Fibroblast of skin of abdomen (primary cell): Measurements from ENCODE around the gene PDE8A. TPM values are rescaled to one million over a fixed set of nuclear protein-coding genes. Genes with fewer than 3 reads are reported as not detected.

Source experiments
- DNase-seq: peaks from one replicate; pipeline ENCODE4 v3.0.0-alpha.2; 2013
- polyA plus RNA-seq, 2 experiments: library from polyadenylated mRNA; unstranded; fragments of 120-200 nt; gene quantifications; one replicate each; pipeline ENCODE4 v1.2.1, GENCODE V29; 2013; ENCODE audit not compliant: insufficient read length in 2 of 2

Gene PDE8A, protein sequence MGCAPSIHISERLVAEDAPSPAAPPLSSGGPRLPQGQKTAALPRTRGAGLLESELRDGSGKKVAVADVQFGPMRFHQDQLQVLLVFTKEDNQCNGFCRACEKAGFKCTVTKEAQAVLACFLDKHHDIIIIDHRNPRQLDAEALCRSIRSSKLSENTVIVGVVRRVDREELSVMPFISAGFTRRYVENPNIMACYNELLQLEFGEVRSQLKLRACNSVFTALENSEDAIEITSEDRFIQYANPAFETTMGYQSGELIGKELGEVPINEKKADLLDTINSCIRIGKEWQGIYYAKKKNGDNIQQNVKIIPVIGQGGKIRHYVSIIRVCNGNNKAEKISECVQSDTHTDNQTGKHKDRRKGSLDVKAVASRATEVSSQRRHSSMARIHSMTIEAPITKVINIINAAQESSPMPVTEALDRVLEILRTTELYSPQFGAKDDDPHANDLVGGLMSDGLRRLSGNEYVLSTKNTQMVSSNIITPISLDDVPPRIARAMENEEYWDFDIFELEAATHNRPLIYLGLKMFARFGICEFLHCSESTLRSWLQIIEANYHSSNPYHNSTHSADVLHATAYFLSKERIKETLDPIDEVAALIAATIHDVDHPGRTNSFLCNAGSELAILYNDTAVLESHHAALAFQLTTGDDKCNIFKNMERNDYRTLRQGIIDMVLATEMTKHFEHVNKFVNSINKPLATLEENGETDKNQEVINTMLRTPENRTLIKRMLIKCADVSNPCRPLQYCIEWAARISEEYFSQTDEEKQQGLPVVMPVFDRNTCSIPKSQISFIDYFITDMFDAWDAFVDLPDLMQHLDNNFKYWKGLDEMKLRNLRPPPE
- polyA plus RNA-seq (2013, experiment 1 of 2; ENCODE audit: insufficient read length), result 17.1 TPM
- 16.7 TPM for polyA plus RNA-seq (2013, experiment 2 of 2; ENCODE audit: insufficient read length)

DNA sequence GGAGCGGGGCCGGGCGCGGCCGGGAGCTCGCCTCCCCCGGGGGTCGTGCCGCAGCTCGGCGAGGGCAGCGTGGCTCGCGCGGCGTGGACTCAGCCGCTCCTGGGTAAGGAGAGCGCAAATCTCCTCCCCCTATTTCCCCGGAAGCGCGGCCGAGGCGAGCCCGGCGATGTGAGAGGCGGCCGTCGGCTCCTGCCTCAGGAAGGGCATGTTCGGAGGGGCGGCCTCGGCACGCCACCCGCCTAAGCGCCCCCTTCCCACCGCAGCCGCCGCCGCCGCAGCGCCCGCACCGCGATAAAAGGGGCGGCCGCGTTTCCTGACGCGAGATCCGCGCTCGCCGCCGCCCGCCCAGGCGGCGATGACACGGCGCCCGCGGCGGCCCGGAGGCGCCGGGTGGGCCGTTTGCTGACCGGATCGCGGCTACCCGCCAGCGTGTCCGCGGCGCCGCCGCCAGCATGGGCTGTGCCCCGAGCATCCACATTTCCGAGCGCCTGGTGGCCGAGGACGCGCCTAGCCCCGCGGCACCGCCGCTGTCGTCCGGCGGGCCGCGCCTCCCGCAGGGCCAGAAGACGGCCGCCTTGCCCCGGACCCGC is at the start of gene PDE8A:
Gene PDE8A, plus strand, starts transcription at position 146 of the 590 bp plus-strand sequence. Its CDS starts 307 bp downstream, at position 453.
- peak; percentile 47 for DNase-seq

DNA sequence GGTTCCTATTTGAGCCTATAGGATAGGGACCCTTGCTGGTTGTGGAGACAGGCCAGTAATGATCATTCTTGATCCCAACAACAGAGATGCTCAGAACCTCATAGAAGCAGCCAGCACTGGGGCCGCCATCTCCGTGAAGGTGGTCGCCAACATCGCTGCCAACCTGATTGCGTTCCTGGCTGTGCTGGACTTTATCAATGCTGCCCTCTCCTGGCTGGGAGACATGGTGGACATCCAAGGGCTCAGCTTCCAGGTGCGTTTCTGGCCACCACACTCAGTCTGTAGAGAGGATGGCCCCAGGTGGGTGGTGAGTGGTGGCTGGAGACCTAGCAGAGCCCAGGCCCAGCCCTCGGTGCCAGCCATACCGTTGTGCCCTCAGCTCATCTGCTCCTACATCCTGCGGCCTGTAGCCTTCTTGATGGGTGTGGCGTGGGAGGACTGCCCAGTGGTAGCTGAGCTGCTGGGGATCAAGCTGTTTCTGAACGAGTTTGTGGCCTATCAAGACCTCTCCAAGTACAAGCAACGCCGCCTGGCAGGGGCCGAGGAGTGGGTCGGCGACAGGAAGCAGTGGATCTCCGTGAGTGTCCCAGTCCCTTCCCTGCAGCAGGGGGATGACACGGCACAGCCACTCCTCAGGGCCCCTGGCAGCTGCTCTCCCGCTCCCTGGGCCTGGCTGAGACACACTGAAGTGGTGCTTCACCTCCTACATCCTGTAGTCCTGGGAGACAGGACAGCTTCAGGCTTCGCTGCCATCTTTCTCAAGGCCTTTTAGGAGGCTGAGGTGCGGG is 46.5 kb upstream of the PDE8A start:
- no peak for DNase-seq

DNA sequence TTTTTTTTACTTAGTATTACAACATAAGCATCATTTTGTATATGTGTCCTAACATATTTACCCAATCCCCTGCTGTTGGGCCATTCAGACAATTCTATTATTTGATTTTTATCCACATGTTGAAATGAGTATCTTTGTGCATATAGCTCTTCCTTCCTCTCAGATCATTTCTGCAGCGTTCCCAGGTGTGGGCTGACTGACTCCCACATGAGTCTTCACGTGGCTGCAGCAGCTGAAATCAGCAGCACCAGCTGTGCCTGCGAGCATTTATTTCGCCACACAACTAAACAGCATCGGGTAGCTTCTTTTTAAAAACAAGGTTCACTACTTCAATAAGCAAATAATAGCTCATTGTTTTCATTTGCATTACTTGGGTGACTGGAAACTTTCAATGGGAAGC is 44.5 kb upstream of the PDE8A start:
- DNase-seq, result no peak

DNA sequence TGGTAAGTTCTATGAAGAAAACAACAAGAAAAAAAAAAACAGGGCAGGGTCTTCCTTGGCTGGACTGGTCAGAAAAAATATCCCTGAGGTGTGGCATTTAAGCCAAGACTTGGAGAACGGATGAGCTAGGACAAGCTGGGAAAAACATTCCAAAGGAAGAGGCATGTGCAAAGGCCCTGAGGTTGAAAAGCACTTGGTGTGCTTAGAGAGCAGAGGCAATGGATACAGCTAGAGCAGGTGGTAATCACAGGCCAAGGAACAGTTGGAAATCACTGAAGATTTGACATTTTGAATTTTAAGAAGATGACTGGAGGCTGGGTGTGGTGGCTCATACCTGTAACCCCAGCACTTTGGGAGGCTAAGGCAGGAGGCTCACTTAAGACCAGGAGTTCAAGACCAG is 42.9 kb upstream of the PDE8A start:
- no peak for DNase-seq

DNA sequence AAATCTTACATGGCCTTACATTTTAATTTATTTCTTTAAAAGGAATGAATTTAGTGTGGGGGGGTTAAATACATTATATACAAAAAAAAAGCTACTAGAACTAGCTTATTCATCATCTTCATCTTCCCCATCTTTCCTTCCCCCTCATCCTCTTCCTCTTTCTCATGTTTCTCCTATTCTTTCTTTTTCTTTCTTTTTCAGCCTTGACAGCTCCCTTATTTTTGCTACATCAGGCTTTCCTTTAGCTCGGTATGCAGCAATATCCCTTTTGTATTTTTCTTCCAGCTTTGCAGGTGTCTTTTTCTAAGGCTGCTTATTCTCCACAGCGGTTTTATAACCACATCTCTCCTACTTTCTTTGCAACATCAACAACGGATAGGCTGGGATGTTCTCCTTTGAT is 41.3 kb upstream of the PDE8A start:
- no peak for DNase-seq

DNA sequence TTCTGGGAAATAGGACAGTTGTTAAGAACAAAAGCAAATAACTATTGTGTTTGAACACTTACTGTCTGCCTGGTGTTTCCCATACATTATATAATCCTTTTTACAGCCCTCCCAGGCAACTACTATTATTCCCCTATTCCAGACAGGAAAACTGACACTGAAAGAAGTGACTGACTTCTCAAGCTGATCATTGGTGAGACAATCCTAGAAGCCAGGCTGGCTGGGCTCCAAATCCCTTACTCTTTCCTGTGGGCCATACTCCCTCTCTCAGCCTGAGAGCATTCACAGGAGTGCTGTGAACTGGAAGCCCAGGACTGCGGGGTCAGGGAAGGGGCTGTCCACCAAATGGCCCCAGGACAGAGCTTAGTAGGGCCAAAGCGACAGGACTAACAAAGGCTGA is 39.2 kb upstream of the PDE8A start:
- DNase-seq, result no peak

DNA sequence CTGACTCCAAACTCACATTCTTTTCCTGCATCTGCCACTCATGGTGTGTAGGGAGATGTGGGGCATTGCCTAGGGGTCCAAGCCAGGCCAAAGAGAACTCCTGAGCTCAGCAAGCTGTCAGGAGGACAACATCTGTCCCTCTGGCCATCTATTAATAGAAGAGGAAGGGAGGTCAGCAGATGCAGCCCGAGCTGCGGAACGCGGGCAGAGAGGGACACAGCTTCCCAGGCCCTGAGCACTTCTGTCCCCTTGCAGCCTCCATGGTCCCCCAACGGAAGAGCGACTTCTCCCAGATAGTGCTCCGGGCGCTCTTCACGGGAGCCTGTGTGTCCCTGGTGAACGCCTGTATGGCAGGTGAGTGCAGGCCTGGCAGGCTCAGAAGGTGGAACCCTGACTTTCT is 37.3 kb upstream of the PDE8A start:
- DNase-seq, result no peak

DNA sequence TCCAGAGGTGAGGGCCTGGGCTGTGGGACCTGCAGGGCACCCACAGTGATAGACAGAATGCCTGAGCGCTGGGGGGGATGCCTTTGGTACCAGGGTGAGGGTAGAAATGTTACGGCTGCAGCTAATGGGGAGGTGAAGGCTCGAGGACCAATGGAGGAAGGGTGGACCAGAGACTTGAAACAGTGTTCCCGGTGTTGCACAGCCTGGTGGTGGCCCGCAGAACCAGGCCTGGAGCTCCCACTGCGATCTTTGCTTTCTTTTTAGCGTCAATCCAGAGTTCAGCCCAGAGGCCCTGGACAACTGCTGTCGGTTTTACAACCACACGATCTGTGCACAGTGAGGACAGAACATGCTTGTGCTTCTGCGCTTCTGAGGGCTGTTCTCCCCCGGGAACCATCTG is 36.8 kb upstream of the PDE8A start:
- DNase-seq, result no peak

DNA sequence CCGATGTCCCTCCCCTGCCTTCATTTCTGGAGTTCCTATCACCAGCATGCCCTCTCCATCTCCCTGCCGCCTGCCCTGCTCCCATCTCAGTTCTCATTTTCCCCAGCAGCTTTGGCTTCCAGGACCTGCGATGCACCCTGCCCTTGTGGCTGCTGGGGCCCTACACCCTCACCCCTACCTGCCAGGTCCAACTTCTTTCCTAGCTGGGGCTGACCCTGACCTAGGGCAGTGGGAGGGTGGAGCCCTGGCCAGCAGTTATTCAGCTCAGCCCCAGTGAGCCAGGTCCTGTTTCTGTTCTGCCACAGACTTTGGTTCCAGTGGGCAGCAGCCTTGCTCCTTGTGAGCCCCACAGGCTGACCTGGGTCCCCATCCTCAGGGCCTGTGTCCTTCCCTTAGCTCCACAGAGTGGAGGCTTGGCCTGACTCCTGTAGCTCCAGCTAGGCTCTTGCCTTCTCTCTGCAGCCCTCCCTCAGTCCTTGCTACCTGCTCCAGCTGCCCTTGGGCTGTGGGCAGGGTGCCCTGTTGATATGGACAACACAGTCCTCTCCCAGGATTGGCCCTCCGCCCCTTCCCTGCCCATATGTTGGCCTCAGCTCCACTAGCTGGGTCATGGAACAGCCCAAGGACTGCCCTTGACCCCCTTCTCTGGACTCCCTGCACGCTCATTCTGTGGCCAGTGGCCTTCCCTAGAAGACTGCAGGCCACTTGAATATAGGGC is 34.7 kb upstream of the PDE8A start:
- no peak for DNase-seq

DNA sequence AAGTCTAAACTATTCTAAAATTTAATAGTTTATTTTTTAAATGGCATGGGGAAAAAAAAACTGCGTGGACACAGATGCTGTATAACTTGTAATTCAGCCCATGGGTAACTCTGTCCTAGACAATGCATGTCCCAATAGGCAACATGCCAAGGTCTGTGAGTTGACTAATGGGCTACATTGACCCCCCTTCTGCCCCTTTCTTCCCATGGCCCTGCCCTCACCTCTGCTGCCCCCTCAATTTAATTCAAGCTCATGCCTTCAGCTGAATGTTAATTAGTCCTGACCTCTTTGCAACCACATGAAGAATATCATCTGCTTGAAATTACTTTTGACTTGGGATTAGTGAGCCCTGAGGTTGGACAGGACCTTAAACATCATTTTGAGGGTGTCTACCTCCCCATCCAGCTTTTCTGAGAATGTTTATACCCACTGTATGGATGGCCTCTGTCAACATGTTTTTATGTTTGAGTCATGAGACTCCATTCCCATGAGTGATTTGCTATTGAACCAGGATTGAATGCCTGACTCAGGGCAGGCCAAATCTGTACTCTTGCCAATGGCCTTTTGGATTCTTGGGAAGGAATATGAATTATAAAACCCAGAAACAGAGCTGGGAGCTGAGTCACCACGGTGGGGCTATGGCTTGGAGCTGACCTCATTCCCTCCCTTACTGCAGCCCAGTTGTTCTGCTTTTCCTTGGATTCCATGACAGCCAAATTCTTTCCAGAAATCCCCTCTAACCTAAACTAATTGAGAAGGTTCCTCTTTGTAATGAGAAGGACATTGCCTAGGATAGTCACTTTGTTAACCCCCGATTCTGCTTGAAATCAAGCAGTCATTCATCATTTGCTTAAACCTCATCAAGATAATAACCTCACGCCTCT is 33.5 kb upstream of the PDE8A start:
- peak; percentile 96 for DNase-seq

DNA sequence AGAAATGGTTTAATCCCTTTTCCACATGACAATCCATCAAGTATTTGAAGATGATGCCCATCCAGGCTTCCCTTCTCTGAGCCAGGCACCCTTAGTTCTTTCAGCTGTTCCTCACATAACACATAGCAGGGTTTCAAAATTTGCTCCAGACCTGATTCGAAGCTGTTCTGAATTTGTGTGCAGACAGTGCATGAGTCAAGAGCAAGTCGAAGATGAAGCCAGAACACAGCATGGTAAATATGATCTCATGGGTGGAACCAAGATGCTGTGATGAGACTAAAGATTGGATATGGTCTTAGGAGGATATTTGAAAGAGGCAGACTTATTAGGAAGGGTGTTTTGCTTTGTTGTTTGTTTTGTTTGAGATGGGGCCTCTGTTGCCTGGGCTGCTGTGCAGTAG is 32.6 kb upstream of the PDE8A start:
- peak; percentile 68 for DNase-seq

DNA sequence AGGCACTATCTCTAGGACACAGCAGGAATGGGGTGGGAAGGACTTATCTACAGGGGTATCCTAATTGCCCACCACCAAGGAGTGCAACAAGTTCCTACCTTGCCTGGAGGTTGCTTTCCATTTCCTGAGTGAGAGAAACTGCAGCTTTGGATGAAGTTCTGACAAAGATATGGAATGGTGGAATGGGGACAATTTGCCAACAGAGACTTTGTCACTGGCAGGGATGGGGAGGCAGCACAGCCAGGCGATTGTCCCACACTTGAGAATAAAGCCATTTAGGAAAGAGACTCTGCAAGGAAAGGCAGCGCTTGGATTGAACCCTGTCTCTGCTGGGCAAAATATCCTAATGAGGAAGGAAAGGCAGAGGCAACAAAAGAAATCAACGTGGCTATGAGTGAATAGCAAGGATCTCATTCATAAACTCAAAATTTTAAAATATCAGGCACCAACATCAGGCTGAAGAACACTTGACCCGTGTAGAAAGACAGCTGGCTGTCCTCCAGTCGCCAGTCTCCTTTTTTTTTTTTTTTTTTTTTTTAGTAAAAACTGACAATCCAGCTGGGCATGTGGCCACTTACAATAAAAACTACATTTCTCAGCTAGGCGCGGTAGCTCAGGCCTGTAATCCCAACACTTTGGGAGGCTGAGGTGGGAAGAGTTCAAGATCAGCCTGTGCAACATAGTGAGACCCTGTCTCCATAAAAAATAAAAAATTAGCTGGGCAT is 31.6 kb upstream of the PDE8A start:
- no peak for DNase-seq

DNA sequence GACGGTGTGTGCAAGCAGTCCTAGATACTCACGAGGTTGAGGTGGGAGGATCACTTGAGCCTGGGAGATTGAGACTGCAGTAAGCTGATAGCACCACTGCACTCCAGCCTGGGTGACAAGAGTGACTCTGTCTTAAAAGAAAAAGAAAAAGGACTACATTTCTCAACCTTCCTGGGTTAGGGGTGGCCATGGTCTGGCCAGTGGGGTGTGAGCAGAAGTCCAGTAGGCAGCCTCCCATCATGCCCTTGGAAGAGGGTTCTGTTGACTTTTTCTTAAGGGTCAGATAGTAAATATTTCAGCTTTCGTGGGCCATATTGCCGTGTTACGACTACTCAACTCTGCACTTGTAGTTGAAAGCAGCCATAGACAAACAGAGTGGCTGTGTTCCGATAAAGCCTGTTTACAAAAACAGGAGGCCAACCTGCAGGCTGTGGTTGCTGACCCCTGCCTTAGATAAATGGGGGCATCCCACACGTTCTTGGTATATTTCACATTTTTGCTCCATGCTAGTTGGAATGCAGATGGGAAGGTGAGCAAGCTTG is 31.0 kb upstream of the PDE8A start:
- DNase-seq, result no peak

DNA sequence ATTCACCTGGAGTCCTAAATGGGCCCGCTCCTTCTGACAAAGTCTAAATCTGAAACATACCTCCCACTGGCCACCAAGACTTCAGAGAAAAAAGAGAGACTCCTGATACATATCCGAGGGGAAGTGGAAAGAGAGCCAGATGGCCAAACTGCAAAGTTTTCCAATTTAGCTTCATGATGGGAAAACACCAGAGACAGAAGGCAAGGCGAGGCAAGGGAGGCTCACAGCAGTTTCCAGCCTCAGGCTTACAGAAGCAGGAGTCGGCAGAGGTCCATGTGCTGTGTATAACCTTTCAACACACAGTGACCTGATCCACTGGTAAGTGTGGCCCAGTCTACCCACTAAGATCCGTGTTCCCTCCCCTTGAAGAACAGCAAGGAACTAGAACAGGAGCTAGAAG is 29.9 kb upstream of the PDE8A start:
- no peak for DNase-seq

DNA sequence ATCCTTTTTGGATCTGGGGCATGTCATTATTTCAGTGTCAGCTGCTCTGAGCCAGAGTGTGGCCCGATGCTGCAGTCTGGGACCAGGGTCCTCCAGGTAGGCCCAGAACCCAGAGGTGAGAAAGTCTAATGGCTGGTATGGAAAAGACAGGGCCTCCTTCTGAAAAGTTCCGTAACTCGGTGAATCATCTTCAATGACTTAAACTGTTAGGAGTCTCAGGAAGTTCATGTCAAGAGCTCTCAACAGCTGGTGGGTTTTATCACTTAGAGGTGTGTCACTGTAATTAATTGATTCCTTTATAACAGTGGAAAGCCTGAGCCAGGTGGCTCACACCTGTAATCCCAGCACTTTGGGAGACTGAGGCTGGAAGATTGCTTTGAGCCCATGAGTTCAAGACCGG is 28.5 kb upstream of the PDE8A start:
- DNase-seq, result peak; percentile 40

DNA sequence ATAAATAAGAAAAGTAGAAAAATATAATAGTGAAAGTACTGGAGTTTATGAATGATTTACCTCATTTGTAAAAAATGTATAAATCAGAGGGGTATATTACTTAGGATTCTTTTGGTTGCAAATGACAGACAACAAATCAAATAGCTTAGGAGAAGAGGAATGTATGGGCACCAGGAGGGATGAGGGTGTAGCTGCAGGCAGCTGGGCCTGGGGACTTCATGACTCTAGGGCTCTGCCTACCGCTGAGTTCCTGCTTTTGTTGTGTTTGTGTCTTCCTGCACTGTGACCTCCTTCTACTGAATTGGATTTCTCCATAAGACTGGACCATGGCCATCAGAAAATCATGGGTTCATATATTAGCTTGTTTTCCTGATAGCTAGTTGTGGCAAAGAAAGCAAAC is 27.9 kb upstream of the PDE8A start:
- DNase-seq, result peak; percentile 25

DNA sequence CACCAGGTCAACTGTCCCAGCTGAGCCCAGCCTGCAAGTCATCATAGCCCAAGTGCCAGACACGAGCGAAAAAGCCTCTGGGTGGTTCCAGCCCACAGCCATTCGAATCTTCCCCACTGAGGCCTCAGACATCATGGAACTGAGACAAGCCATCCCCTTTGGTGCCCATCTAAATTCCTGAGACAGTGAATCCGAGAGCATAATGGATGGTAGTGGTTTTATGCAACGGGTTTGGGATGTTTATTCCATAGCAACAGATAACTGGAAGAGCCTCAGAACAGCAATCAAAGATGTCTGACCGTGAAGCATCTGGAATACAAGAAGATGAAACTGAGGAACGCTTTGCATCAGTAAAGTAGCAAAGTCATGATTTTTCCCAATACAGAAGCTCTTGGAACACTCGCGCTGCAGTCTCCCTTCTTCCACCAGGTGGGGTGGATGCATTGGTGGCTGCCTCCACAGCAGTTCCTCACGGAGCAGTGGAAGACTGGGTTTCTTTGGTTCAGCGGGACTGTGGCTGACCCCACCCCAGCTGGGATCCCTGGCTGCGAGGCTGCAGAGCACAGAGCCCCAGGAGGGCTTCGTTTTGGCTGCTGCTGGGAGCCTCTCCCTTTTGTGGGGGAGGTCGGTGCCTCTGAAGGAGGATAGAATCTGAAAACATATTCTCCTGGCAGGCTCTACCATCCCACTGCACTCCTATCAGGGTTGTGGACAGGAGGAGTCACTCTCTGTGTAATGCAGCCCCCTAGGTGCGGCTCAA is 26.4 kb upstream of the PDE8A start:
- DNase-seq, result peak; percentile 73

DNA sequence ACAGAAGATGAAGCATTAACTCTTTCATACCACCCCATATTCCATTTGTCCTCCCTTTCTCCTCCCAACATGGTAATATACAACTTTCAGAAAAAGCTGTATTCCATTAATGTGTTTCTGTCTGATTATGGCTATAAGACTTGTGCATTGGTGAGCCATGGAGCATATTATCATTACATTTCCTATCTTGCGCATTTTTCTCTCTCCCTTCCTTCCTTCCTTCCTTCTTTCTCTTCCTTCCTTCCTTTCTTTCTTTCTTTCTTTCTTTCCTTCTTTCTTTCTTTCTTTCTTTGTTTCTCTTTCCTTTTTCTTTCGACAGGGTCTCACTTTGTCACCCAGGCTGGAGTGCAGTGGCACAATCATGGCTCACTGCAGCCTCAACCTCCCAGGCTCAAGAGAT is 25.5 kb upstream of the PDE8A start:
- DNase-seq, result no peak
